GM18868 (cell line): ENCODE measurements around the gene PROC.

Experiments used
- ATAC-seq: cut with Tn5 transposase; IDR thresholded peaks from one replicate; pipeline ENCODE4 v1.9.1; 2021; ENCODE audit warnings: mild to moderate bottlenecking, moderate library complexity; ENCODE audit not compliant: unreplicated experiment

PROC gene

GRCh38 chr2:127453392-127454171 lies 35.4 kb downstream of the PROC start:
- ATAC-seq = no peak

GRCh38 chr2:127454595-127455565 lies 36.7 kb downstream of the PROC start:
- ATAC-seq = no peak

GRCh38 chr2:127455566-127456493 lies 37.6 kb downstream of the PROC start:
- ATAC-seq = no peak

- no peak for ATAC-seq
These were observed 38.7 kb downstream of the PROC start for GRCh38 chr2:127456960-127457359.

DNA sequence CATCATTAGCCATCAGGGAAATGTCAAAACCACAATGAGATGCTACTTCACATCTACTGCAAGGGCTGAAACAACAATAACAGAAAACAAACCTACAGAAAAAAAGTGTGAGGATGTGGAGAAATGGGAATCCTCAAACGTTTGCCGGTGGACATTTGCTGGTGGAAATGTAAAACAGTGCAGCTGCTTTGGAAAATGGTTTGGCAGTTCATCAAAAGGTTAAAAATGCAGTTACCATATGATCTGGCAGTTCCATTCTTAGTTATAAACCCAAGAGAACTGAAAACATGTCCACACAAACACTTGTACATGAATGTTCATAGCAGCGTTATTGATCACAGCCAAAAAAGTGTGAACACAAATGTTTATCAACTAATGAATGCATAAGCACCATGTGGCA lies 44.2 kb downstream of the PROC start:
- no peak for ATAC-seq

GRCh38 chr2:127463155-127463991 lies 45.1 kb downstream of the PROC start:
- ATAC-seq = no peak

GRCh38 chr2:127464470-127465257 lies 46.4 kb downstream of the PROC start:
- ATAC-seq = no peak

GRCh38 chr2:127465258-127465657 lies 47.0 kb downstream of the PROC start:
- ATAC-seq = no peak

GRCh38 chr2:127469051-127469450 lies 50.8 kb downstream of the PROC start:
- ATAC-seq = no peak

DNA sequence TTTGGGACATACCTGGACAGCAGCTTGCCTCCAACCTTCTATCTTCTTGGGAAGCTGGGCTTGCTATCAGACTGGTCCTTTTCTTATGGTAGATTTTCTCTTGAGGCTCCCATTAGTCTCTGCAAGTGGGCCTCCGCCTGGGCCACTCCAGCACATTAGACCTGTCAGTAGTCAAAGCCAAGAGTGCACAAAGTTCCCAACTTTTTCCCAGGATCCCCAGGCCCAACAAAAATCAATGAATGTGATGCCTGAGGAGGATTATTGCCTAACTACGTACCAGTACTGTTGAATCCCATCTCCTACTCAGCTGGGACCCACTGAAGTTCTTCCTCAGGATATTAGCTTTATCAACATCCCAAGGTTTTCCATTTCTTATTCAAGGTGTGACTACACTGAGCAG lies 51.7 kb downstream of the PROC start:
- ATAC-seq = no peak

DNA sequence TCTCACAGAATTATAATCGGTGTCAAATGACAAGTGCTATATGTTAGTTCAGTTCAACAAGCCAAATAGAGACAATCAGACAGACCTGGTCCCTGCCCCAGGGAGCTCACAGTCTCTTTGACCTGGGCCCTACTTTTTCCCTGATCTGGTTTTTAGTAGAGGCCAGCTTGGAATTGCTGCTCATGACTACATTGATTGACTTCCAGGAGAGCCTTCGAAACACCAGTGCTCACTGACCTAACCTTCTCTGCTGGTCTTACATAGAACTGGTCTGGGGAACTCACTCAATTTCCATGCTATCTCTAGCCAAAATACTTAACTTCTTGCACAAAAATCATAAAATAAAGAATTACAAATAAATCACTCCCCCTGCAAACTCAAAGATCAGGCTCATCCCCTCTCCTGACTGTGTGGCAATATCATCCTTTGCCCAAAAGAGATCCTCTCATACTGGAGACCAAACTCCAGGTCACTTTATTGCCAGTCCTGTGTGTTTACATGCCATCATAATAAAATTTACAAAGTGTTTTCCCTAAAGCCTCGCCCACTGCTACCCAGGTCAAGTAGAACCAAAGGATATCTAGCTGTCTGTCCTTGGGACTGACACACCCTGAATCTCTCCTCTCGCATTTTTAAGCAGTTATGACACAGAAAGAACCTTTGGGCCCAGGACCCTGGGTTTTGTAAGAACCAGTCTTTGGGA lies 53.2 kb downstream of the PROC start:
- ATAC-seq = no peak

DNA sequence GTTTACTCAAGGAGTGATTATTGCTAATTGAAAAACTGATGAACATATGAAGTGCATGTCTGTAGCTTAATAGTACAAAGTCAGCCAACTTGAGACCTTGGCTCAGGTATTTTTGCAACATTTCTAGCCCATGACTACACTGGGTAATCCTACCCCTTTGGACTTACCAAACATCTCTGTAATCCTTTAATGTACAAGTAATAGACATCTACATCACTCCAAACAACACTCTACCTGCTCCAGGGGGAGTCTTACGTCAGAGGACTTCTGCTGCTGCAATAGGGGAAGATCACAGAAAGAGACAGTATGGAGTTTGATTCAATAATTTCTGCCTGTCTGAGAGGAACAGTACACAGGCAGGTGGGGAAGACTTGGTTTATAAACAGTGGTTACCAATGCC lies 54.0 kb downstream of the PROC start:
- ATAC-seq = no peak

DNA sequence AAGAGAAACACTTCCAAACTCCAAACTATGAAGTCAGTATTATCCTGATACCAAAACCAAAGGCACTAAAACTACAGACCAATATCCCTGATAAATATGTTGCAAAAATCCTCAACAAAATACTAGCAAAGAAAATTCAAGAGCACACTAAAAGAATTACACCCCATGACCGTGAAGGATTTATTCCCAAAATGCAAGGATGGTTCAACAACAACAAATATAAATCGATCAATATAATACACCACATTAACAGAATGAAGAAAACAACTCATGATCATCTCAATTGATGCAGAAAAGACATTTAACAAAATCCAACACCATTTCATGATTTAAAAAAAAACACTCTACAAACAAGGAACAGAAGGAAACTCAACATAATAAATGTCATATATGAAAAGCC lies 57.6 kb downstream of the PROC start:
- ATAC-seq = no peak
